ENCODE data around the gene DDAH1.

The DDAH1 gene

DNA sequence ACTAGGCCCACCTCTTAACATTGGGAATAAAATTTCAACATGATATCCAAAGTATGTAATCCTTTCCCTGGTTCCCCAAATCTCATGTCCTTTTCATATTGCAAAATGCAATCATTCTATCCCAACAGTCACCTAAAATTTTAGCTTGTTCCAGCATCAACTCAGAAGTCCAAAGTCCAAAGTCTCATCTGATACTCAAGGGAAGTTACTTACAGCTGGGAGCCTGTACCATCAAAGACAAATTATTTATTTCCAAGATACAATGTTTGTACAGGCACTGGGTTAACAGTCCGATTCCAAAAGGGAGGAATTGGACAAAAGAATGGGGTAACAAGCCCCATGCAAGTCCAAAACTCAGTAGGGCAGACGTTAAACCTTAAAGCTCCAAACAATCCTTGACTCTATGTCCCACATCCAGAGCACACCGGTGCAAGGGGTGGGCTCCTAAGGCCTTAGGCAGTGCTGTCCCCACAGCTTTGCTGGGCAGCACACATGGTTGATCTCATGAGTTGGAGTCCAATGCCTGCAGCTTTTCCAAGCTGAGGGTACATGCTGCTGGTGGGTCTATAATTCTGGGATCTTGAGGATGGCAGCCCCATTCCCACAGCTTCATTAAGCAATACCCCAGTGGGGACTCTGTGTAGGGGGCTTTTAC, 78.8 kb downstream of the DDAH1 start:
- no peak for FAIRE-seq

DNA sequence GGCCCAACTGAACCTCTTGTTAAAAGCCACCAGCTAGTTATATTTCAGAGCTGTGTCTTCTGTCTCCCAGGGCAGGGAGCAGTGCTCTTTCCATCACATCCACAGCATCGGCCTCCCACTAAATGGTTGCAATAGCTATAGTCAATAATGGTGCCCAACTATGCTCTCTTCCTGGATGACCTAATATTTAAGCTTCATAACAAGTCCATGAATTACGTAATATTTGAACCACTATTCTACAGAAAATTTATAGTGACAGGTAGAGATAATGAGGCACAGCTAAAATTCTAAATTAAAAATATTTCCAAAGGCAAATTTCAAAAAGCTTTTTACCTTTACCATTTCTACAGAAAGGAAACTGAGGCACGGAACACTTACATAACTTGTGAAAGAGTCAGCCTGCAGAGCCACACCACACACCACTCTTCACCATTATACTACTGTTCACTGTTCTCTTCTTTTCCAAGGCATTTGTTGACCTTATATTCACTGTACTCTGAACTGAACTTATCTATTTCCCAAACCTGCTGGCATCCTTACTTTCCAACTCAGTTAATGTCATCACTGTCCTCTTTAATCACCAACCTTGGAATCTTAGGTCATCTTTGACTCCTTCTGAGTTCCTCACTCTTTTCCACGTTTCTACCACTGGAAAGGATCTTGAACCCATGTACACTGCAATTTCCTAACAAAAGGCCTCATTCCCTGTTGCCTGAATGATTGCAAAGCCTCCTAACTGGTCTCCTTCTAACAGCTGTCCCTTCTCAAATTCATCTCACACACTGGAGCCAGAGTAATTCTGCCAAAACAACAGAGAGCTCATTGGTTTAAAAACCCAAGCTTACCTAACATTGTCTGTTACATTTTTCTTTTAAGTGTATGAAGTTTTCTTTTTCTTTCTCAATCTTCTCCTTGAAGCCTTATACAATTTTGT, 85.5 kb downstream of the DDAH1 start:
- FAIRE-seq: no peak

DNA sequence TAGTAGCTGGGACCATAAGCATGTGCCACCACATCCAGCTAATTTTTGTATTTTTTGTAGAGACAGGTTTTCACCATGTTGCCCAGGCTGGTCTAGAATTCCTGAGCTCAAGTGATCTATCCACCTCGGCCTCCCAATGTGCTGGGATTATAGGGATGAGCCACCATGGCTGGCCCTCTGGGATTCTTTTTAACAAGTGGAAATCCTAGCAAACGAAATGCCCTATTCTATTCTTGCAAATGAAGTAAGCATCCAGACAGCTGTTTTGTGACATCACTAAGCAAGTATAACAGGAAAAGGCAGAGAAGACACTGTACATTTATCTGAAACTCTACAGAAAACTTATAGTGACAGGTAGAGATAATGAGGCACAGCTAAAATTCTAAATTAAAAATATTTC, 86.4 kb downstream of the DDAH1 start:
- FAIRE-seq: no peak

DNA sequence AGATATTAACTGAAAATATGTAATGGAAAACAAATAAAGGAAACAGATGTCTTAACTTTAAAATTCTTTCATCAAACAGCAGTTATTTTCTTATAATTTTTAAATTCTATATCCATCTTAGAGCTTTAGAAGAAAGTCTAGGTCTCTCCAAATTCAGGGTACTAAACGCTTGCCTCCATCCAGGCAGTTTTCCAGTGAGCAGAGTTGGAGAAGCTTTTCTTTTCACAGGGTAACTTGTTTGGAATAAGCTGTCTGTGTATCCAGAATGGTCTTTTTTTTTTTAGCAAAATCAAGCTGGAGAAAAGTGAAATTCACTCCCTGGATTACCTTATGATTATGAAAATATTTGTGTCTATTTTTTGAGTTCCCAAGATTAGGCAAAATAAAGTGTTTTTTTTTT, 88.6 kb downstream of the DDAH1 start:
- no peak for FAIRE-seq

DNA sequence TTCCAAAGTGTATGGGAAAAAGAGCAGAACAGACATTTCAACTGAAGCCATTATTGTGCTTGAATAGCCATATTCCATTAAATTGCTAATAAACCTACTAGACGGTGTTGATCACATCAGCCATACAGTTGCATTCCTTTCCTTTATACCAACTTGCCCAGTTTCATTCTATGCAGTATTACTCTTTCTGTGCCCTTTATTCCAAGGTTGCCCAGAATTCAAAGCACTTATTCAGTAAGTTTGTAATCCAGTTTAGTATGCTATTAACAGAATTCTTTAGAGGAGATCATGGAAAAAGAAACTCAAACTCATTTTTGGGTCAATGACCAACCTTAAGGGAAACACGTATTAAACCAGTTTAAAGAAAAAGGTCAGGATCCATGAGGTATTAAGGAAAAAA, 89.5 kb downstream of the DDAH1 start:
- FAIRE-seq: no peak

DNA sequence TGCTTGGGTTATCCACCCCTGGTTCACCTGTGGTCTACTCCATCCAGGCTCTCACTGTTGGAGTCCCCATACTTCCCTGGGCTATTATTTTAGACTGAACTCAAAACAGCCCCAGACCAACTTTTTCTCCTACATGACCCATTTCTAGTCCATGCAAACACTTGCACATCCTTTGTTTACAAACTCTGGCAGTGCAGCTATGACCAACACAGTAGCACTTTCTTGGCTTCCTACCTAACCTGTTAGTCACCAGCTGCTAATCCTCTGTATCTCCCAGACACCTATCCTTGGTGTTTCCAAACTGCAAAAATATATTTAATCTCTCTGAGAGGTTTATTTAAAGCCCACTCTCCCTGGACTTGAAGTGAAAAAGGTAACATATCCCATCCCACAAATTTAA, 90.8 kb downstream of the DDAH1 start:
- no peak for FAIRE-seq

DNA sequence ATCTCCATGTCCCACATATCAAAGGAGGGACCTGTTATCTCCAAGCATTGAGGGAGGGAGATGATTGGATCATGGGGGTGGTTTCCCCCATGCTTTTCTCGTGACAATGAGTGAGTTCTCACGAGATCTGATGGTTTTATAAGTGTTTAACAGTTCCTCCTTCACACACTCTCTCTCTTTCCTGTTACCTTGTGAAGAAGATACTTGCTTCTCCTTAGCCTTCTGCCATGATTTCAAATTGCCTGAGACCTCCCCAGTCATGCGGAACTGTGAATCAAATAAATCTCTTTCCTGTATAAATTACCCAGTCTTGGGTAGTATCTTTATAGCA, 91.6 kb downstream of the DDAH1 start:
- FAIRE-seq: no peak

DNA sequence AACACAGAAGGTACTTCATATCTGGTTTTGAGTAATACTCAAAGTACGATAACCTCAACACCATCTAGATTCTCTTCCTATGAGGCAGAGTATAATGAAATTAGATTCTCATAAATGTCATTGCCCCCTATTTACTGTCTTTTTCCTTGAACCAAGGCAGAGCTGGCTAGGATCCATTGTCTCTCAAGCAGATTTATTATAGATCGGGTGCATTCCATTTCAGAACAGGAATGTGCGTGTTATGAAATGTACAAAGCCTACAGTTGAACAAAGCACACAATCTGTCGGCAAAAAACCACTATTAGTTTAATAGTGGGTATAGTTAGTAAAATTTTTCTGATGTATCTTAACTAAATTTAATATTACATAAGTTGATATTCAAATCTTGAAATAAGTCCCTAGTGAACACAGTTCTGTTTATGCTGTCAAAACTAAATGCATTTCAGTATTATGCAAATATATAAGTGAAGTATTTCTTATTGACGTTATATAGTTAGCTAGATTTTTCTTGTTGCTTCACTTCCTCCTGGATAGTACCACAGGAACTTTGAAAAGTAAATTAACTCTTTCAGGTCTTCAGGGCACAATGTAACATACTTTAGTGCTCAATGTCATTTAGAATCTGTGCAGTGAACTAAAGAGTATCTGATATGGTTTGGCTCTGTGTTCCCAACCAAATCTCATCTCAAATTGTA, 92.1 kb downstream of the DDAH1 start:
- no peak for FAIRE-seq

DNA sequence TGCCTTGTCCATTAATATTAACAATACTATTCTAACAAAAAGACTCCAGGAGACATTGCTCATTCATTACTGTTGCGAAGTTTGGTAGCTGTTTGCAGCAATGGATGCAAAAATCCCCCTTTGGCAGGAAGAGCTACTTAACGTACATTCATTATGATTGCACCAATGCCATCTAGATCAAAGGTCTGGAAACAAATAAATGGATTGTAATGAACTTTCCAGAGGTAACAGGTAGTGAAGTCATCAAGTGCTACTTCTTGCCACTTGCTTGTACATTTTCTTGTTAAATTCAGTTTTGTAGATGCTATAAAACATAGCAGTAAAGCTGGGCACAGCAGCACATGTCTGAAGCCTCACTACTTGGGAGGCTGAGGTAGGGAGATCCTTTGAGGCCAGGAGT, 93.9 kb downstream of the DDAH1 start:
- no peak for FAIRE-seq

DNA sequence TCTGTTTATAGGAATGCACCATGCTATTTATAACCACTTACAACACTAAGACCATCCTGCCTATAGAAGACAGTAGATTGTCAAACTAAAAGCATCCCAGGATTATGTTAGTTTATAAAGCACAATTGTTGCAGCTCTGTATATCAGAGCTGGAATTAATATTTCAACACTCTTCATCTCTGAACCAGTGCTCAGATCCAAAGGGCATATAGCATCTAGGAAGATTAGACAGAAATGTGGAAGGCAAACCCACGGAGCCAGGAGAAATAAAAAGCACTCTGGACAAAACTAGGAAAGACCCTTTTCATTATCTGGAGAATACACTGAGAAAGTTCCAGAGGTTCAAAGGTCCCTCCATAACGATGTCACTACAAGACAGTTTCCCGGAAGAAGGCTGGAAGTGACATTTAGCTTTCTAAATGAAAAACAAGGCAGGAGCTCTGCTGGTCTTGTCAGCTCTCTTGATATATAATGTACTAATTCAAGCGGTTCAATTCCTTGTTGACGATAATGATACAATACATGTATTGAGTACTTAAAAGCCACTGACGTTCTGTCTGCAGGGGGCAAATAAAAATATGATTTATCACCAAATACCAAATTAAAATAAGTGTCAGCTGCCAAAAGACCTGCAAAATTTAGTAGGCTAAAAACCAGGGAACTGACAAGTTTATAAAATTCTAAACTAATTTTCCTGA, 96.7 kb downstream of the DDAH1 start:
- no peak for FAIRE-seq

DNA sequence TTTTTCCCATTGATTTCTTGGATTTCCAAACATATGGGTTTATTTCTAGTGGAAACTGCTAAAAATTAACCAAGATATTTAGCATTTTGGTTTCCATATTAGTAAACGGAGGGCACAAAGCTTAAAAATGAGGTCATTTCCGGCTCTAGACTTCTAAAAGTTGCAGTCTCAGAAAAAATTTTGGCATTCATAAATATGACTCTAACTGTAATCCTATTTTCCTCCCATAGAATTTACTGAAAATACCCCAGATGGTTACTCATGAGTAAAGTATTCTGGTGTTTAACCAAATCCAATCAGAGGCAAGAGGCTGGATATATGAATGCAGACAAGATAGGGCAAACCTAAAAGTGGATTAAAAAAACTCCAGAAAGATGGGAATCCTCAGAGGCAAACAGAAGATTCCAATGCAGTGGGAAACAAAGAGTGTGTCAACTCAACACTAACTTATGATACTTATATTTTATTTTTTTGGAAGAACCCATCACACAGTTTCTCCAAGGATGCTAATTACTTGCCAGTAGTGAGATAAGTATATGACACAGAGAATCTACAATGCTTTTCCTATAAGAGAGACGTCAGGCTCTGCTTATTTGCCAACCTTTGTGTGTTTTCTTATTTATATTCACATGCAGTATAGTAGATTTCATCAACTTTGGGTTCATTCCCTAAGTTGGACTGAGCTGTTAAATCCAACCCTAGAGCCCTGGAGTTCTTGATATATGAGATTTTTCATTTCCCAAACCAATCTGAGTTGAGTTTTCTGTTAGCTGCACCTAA, 98.4 kb downstream of the DDAH1 start:
- no peak for FAIRE-seq

DNA sequence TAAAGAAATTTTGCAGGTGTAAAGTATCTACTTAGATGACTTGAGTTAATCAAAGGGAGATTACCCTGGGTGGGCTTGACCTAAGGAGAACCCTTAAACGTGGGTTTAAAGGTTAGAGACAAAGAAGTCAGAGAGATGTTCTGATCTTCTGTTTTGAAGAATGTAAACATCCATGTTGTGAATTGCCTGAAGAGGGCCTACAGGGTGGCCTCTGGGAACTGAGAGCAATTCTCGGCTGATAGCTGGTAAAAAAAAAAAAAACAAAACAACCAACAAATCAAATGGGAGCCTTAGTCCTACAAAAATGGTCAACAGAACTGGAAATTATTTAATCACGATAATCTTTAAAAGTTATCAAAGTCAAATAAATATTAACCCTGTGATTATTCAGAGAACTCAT, 99.1 kb downstream of the DDAH1 start:
- peak; percentile 39 for FAIRE-seq

DNA sequence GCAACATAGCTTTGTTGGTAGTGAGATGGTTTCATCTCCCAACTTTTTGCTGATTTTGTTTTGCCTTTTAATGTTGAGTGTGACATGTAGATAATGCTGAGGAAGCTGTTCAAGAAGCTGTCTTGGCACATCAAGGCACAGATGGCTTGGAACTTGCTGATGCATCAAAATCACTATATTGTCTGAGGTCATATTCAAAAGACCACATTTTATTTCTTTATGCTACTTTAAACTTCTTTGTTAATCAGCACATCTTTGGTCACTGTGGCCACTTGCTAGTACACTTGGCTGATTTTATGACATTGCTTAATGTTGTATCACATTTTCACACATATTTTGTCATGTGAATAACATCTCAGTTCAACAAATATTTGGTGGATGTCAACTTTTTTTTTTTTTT, 101.4 kb downstream of the DDAH1 start:
- no peak for FAIRE-seq

DNA sequence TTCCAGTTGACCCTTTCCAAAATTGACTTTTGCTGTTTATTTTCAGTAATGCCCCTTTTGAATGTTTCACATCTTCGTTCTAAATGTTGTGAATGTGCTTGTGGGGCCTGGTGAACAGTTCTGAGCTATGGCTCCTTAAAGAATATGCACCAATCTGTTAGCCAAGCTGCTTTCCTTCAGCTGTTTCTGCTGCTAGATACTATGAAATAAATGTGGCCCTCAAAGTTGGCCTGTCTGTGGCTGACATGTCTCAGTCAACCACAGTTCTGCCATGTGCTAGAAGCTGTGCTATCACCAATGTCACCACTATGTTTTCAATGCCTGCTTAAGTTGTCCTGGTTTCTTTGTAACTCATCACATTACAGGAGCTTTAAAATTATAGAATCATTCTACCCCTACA, 101.9 kb downstream of the DDAH1 start:
- no peak for FAIRE-seq

DNA sequence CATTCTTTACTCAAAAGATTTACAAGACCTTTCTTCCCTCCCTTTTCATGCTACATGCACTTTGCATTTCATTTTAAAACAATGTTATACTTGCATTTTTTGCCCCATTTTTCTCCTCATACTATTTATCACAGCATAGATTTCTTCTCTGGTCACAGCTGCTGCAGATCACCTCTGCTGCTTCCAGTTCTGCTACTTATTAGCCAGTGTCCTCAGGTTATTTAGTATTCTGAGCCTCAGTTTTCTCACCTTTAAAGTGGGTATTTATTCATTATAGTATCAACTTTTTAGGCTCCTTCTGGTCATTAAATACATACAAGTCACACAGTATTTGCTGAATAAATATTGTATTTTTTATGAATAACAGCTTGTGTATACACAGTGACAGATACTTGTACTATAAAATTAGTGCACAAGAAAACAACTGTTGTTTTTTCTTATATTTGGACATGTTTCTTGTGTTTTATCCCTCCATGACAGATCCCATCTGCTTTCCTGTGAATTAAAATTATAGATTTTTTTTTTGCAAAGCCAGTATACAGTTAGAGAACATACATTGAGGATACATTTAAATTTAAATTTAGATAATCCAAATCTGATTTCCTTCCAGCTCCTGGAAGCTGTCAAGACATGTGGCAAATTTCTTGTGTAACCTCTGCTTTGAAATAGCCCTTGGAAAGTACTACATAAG, 103.2 kb downstream of the DDAH1 start:
- FAIRE-seq: no peak

DNA sequence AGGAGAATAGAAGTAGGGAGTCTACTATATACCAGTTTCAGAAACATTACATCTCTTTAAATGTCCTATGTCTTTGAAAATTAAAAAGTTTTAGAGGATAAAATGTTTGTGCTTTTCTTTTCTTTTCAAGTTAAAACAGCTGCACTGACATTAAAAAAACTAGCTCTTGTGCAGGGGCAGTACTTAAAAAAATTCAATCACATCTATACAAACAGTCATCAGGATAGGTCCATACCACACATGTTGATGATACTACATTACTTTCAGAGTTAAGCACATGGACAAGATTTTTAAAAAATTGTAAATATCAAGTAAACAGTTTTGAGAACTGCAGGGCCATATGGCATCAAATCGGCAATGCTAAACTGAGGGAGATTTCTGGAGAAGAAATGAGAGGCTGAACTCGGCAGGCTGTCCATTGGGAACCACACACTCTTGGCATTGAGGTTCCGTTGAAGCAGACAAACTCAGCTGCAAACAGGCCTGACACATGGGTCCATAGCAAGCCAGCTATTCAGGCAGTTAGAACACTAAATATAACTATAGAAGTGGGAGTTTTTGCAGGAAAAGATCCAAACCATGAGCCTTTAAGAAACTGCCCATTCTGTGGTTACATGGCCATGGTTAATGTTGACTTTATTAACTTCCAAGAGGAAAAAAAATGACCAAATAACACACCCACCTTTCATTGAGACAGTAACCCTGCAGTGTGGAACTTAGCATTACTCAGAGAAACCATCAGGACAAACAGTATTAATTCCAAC, 104.0 kb downstream of the DDAH1 start:
- peak; percentile 25 for FAIRE-seq

DNA sequence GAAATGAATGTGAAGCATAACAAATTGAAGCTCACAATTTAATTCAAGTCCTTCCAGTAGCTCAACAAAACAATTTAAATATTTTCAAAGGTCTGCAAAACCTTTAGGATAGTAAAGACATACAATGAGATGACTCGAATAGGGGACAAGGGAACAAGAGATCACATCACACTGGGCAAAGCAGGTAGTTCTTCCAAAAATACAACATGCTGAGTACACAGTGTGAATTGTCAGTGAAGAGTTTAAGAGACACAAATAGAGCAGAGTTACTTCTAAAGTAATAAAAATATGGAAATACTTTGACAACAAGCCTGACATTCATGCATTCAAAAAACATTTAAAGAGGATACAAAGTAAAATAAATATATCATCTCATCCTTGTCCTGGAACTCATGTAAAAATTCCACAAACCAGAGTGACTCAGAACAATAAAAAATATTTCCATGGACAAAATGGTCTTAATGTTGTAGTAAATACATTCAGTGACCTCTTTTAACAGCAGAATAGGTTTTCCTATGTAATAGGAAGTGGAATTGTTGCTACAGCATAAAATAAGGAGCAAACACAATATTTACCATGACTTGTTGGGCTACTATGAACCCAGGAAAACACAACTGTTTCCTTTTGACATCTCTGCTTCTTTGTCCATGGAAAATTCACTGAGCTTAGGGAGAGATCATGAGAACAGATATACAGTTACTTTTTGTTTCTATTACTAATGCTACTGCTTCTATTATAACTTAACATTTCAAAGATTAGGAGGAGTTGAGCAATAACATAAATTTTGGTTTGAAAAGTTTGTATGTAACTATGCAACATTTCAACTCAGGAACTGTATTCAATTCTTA, 104.9 kb downstream of the DDAH1 start:
- FAIRE-seq: no peak

DNA sequence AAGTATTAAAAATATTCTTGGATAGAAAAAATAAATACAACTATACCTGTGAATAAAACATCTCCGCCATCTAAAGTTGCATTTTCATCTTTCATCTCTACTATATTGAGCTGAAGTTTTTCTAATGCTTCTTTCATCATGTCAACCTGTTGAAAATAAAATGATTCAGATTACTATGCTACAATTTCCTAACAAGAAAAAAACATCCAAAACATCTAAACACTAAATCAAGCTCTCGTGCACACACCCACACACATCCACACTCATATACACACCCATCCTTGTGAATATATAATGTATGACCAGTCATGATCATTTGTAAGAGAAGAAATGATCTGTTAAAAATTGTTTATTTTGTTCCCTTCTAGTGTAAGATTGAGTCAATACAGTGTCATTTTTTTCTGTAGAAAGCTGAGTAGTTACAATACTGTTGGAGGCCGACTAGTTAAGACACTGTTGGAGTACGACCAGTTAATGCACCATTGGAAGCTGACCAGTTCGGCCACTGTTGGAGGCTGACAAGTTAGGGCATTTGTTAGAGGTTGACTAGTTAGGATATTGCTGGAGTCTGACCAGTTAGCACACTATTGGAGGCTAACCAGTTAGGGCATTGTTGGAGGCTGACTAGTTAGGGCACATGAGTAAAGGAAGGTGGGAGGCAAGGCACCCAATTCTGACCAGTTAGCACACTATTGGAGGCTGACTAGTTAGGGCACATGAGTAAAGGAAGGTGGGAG, 106.1 kb downstream of the DDAH1 start:
- no peak for FAIRE-seq

DNA sequence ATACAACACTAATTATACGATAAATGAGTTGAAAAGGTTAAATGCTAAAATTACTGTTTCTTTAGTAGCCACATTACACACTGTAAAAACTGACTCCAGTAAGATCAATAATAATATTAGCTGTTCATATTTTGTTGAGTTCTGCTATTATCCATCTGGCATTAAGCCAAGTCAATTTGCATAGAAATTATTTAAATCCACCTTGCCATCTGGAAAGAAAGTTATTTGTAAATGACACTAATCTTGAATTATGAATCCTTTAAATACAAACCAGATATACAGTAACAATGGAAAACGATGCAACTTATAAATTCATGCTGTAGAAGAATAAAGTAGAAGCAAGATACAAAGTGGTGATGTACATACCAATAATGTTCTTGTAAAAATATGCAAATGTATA, 107.1 kb downstream of the DDAH1 start:
- FAIRE-seq: peak; percentile 48

Data from G401.6 (cell line).